Pancreas (tissue), 10 donors: ENCODE results near the gene JAKMIP1. TPM values are rescaled to one million over a fixed set of nuclear protein-coding genes. Genes with fewer than 3 reads are reported as not detected.

Source experiments
- ATAC-seq, 4 donors: fragments of 200-7000 bp; cut with Tn5 transposase; one replicate each; pipeline versions ENCODE4 v1.8.0 to v1.9.1; 2020; ENCODE audit warnings: mild to moderate bottlenecking in 4 of 4, moderate library complexity in 4 of 4
- DNase-seq, 6 donors: peaks; one replicate each; pipeline ENCODE4 v3.0.0-alpha.2; 2020
- FAIRE-seq: peaks from 2 replicates; lab custom pipeline; 2012; peaks lifted over from hg19 to GRCh38; lab: Jason Lieb, UNC
- H3K27ac ChIP-seq, 4 donors: fragments of 200-600 bp; sonication (generic); 1 replicate in 3 of 4; 2 replicates in 1 of 4; pipeline versions ENCODE4 v1.5.0 to v1.8.0; 2020
- H3K27me3 ChIP-seq, 4 donors: fragments of 200-600 bp; one replicate each; pipeline ENCODE4 v1.8.0; 2021
- H3K36me3 ChIP-seq, 3 donors: fragments of 200-600 bp; sonication (generic) in 1 of 3; one replicate each; pipeline versions ENCODE4 v1.5.0 to v1.8.0; 2020 to 2021
- H3K4me1 ChIP-seq, 3 donors: fragments of 200-600 bp; one replicate each; pipeline ENCODE4 v1.8.0; 2021
- H3K4me3 ChIP-seq, 4 donors: fragments of 200-600 bp; sonication (generic) in 2 of 4; one replicate each; pipeline versions ENCODE4 v1.5.0 to v1.8.0; 2020 to 2021
- H3K9me3 ChIP-seq, 4 donors: fragments of 200-600 bp; one replicate each; pipeline ENCODE4 v1.8.0; 2021
- CTCF ChIP-seq, 4 donors: fragments of 200-600 bp; sonication (generic) in 3 of 4; IDR thresholded peaks; one replicate each; pipeline versions ENCODE4 v1.5.0 to v1.8.0; 2021; ENCODE audit warnings: antibody characterized with exemption in 4 of 4
- WGBS, 2 donors: extraction: QIAGEN DNeasy Blood & Tissue Kit; methylation state at CpG; one replicate each; pipeline ENCODE4 v1.1.7; 2013; 5-methylcytosine and 5-hydroxymethylcytosine counted together
- intact Hi-C, 3 donors: fragments of 100-400 bp; cut with DNase I; formaldehyde crosslinking; loops; one replicate each; pipeline versions ENCODE4 v1.11.1 to v1.14.2; 2022
- polyA plus RNA-seq, 2 donors: library from polyadenylated mRNA; stranded (reverse); fragments of 200-250 nt; gene quantifications; one replicate each; pipeline ENCODE4 v1.2.3, GENCODE V29; 2013
- total RNA-seq, 6 donors: library from RNA; stranded (reverse); fragmentation: NEBNext Ultra II Directional in 4 of 6; extraction: Animal tissue kit (Norgen Biotek cat#: 25700) in 4 of 6; gene quantifications; one replicate each; pipeline versions ENCODE4 v1.2.1 to v1.2.4, GENCODE V29; 2021 to 2023
- donor health status: healthy with polysubstance abuse.
- donor health status: DM: no; HTN: no; CAD: no; lungs with moderate emphysema.
- donor health status: DM: no; HTN: no; CAD: no.
- donor health status: control.
- donor health status: control.
- donor health status: Bipolar disorder and iron deficiency.
- donor health status: DM: yes; HTN: yes; CAD: no.
- donor health status: DM: no; HTN: no; CAD: no.
- donor health status: DM: no; HTN: no; CAD: no.
- donor health status: DM: yes; HTN: yes; CAD: no.

Gene JAKMIP1
- total and polyA plus RNA-seq, 8 donors: 0.16 to 4.3 (median 0.59) TPM

DNA sequence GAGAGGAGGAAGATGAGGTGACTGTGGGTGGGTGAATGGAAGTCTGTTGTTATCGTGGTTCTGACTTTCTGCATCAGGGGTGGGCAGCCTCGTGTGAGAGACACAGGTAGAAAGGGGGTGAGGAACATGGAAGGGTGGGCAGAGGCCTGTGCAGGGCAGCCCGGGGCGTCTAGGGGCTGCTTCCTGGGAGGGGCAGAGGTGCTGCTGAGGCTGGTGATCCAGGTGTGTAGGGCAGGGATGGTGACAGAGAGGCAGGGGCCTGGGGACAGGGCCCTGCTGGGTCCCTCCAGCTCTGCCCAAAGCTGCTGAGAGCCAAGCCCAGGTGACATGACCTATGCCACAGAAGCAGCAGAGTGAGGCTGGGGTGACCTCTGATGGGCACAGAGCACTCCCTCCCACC lies 92.5 kb downstream of the JAKMIP1 start:
- no peak for DNase-seq
- H3K27me3 ChIP-seq: no peaks in the 10 kb centered on the region

DNA sequence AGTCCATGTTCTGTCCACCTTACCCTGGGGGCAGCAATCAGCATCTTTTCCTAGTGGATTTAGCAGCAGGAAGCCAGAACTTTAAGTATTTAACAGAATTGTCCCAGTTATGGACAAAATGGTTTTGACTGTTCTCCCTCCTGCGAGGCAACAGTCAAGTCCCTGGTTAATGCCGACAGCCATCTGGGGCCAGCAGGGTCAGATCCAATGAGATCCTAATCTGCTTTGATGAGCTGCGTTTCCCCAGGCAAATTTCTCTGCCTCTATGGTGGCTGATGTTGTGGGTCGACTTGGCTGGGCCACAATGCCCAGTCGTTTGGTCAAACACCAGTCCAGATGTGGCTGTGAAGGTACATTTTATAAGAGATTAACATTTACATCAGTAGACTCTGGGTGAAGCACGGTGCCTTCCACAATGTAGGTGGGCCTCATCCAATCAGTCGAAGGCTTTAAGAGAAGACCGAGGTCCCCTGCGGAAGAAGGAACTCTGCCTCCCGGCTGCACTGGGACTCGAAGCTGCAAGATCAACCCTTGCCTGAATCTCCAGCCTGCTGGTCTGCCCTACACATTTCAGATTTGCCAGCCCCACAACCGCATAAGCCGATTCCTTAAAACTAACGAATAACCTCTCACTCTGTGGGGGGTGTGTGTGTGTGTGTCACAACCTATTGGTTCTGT lies 93.1 kb downstream of the JAKMIP1 start:
- Histone ChIP-seq H3K36me3 (no peaks in the 10 kb centered on the region), H3K9me3 (no peaks in the 10 kb centered on the region), H3K27ac (no peak overlapping the region), H3K4me1 (no peaks in the 10 kb centered on the region), H3K27me3 (no peaks in the 10 kb centered on the region), H3K4me3 (no peak overlapping the region)
- no peak for DNase-seq
- 64 to 67% methylated on average over 14 of the region's 14 CpGs for WGBS, 2 donors
- no peak for TF ChIP-seq CTCF (IDR thresholded peaks at IDR 0.05)
- FAIRE-seq: no peak
- intact Hi-C loops: no loop called here
- ATAC-seq: no peak

More for the DNA sequence above, 92.5 kb downstream of the JAKMIP1 start:
- FAIRE-seq: no peak
- WGBS, 2 donors: 37 to 49% methylated on average over 2 to 4 of the region's 4 CpGs
- no peaks in the 10 kb centered on the region for H3K36me3 ChIP-seq
- no peaks in the 10 kb centered on the region for H3K9me3 ChIP-seq
- TF ChIP-seq CTCF (IDR thresholded peaks at IDR 0.05): no peak
- ATAC-seq: no peak
- intact Hi-C loops: no loop called here
- no peak overlapping the region for H3K4me3 ChIP-seq
- no peak overlapping the region for H3K27ac ChIP-seq
- no peaks in the 10 kb centered on the region for H3K4me1 ChIP-seq

- DNase-seq (no peak), FAIRE-seq (no peak), ATAC-seq (no peak)
- H3K4me3 ChIP-seq: no peak overlapping the region
- intact Hi-C loops: no loop called here
- 69 to 70% methylated on average over 5 of the region's 5 CpGs for WGBS, 2 donors
- no peaks in the 10 kb centered on the region for H3K4me1 ChIP-seq
- no peak overlapping the region for H3K27ac ChIP-seq
- no peaks in the 10 kb centered on the region for H3K27me3 ChIP-seq
- no peaks in the 10 kb centered on the region for H3K9me3 ChIP-seq
- TF ChIP-seq CTCF (IDR thresholded peaks at IDR 0.05): no peak
- no peaks in the 10 kb centered on the region for H3K36me3 ChIP-seq
These were observed 94.2 kb downstream of the JAKMIP1 start for GRCh38 chr4:6106156-6106555.

GRCh38 chr4:6105311-6105911 lies 94.9 kb downstream of the JAKMIP1 start:
- Histone ChIP-seq H3K27ac (no peak overlapping the region), H3K4me3 (no peak overlapping the region), H3K36me3 (no peaks in the 10 kb centered on the region), H3K4me1 (no peaks in the 10 kb centered on the region), H3K27me3 (no peaks in the 10 kb centered on the region), H3K9me3 (no peaks in the 10 kb centered on the region)
- intact Hi-C loops: no loop called here
- WGBS, 2 donors: 48 to 50% methylated on average over 55 to 60 of the region's 60 CpGs
- TF ChIP-seq CTCF (IDR thresholded peaks at IDR 0.05): no peak
- DNase-seq (no peak), FAIRE-seq (no peak), ATAC-seq (no peak)

DNA sequence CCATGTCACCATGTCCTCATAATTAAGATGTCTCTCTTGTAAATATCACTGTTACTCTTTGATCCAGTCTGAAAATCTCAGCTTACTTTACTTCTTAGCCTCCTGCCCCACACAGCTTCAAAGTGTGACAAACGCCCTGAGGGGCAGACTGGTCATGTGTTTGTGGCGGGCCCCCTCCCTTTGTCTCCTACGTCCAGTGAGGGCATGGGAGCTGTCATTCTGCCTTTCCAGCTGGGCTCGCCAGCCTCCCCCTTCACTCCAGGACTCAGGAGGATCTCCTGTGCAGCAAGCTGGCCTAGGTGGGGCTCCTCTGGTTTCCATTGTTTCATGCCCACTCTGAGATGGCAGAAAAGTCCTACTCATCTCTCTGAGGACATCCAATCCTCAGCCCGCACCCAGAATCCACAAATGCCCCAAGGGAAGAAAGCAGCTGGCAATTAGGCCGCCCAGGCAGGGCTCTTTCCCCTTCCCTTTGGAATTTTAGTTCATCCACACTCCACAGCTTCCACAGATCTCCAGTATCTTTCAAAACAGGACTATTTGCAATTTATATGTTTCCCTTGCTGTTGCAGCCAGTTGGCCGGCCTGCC lies 95.7 kb downstream of the JAKMIP1 start:
- H3K27me3 ChIP-seq: no peaks in the 10 kb centered on the region
- H3K9me3 ChIP-seq: no peaks in the 10 kb centered on the region
- no peak for TF ChIP-seq CTCF (IDR thresholded peaks at IDR 0.05)
- intact Hi-C loops: no loop called here
- FAIRE-seq (no peak), DNase-seq (no peak), ATAC-seq (no peak)
- no peak overlapping the region for H3K27ac ChIP-seq
- WGBS, 2 donors: 36 to 41% methylated on average over 7 of the region's 7 CpGs
- H3K4me3 ChIP-seq: no peak overlapping the region
- H3K36me3 ChIP-seq: no peaks in the 10 kb centered on the region
- no peaks in the 10 kb centered on the region for H3K4me1 ChIP-seq
